AG04450 (cell line): ENCODE results near the gene BBS2. TPM values are rescaled to one million over a fixed set of nuclear protein-coding genes. Genes with fewer than 3 reads are reported as not detected.

ENCODE experiments used
- CTCF ChIA-PET: fragments of 300-600, 350-600 bp; formaldehyde crosslinking; extraction: SDS; loops from one replicate; lab custom pipeline; 2022; ENCODE audit warnings: antibody characterized with exemption, inconsistent platforms; lab: Charles Lee
- POLR2A ChIA-PET: fragments of 350-600 bp; formaldehyde crosslinking; extraction: SDS; loops from one replicate; lab custom pipeline; 2021; ENCODE audit warnings: antibody characterized with exemption, inconsistent platforms; lab: Yijun Ruan, JAX
- DNase-seq: peaks from one replicate; pipeline ENCODE4 v3.0.0-alpha.2; 2011; ENCODE audit warnings: low read depth, low spot score
- H3K27ac ChIP-seq: one replicate; pipeline ENCODE4 v1.5.1; 2012; ENCODE audit warnings: low read depth, low read length, control low read depth
- H3K27me3 ChIP-seq: one replicate; pipeline ENCODE4 v1.6.0; 2012; ENCODE audit warnings: low read length; ENCODE audit not compliant: control insufficient read depth, insufficient read depth
- H3K4me3 ChIP-seq: 2 replicates; pipeline ENCODE4 v1.5.1; 2011; ENCODE audit warnings: mild to moderate bottlenecking, low read depth, low read length, control low read depth
- H3K9me3 ChIP-seq: 2 replicates; pipeline ENCODE4 v1.5.1; 2012; ENCODE audit warnings: low read length; ENCODE audit not compliant: control insufficient read depth, insufficient read depth
- CTCF ChIP-seq: IDR thresholded peaks from 2 replicates; pipeline ENCODE4 v1.5.1; 2011; ENCODE audit warnings: low read depth, low read length, control low read depth, inconsistent platforms
- polyA minus RNA-seq: library from RNA; depleted of rRNA, polyadenylated mRNA; stranded (reverse); fragments of >200 nt; gene quantifications from 2 replicates; pipeline ENCODE4 v1.2.3, GENCODE V29; 2011; rRNA and poly(A)+ RNA removed
- polyA plus RNA-seq: library from polyadenylated mRNA; depleted of rRNA; stranded (reverse); fragments of >200 nt; gene quantifications from 2 replicates; pipeline ENCODE4 v1.2.3, GENCODE V29; 2011; rRNA removed

The BBS2 gene
- polyA plus RNA-seq: 49.7 and 53.6 TPM in 2 replicates
- 41.8 and 46.0 TPM in 2 replicates for polyA minus RNA-seq

GRCh38 chr16:56519459-56520250 lies at the start of gene BBS2:
Gene BBS2, minus strand, starts transcription at chr16:56520024. Its CDS starts 162 bp downstream, at chr16:56519862.
- POLR2A ChIA-PET: interaction anchor here (0.5 to 0.8 kb wide), 2 partner anchors 81 to 142 kb away, joined by 3 to 4 read pairs; no protein-coding TSS in a partner anchor
- Histone ChIP-seq H3K4me3 (peak within 1 kb of the TSS; percentile 91), H3K27ac (no peak within 1 kb of the TSS), H3K9me3 (no peaks in the 10 kb centered on the region; the same call in 1 of the 2 replicates), H3K27me3 (no peaks in the 10 kb centered on the region)
- no peak for TF ChIP-seq CTCF
- DNase-seq: peak; percentile 51
- CTCF ChIA-PET: interaction anchor here (0.5 to 1.5 kb wide), 3 partner anchors 81 to 182 kb away, joined by 3 to 6 read pairs (median 5); no protein-coding TSS in a partner anchor

GRCh38 chr16:56564793-56565477 lies 45.1 kb upstream of the BBS2 start, which contains the start of gene MT4:
Gene MT4, plus strand, starts transcription at chr16:56565073. Its CDS starts 56 bp downstream, at chr16:56565129.
- ChIA-PET CTCF (interaction anchor here (0.6 to 2.8 kb wide), 2 partner anchors 12 to 34 kb away, joined by 4 to 9 read pairs; no protein-coding TSS in a partner anchor), POLR2A (no interaction called here)
- no peak within 1 kb of the TSS for H3K27ac ChIP-seq
- no peak for DNase-seq
- H3K4me3 ChIP-seq: no peak within 1 kb of the TSS
- no peak for TF ChIP-seq CTCF
- peaks cover 34% of the 10 kb centered on the region for H3K27me3 ChIP-seq
- H3K9me3 ChIP-seq: no peaks in the 10 kb centered on the region

GRCh38 chr16:56561126-56561525 lies 41.3 kb upstream of the BBS2 start:
- no peak for DNase-seq
- no peak overlapping the region for H3K27ac ChIP-seq
- no peak overlapping the region for H3K4me3 ChIP-seq
- TF ChIP-seq CTCF: no peak
- CTCF ChIA-PET: interaction anchor here (1.1 kb wide), 1 partner anchor 47 kb away, joined by 5 read pairs; no protein-coding TSS in a partner anchor
- POLR2A ChIA-PET: no interaction called here
- H3K9me3 ChIP-seq: no peaks in the 10 kb centered on the region
- peaks cover 18% of the 10 kb centered on the region for H3K27me3 ChIP-seq

GRCh38 chr16:56560447-56560846 lies 40.6 kb upstream of the BBS2 start:
- no peak for DNase-seq
- Histone ChIP-seq H3K9me3 (no peaks in the 10 kb centered on the region), H3K27ac (no peak overlapping the region), H3K27me3 (peaks cover 11% of the 10 kb centered on the region), H3K4me3 (no peak overlapping the region)
- CTCF ChIA-PET: no interaction called here
- TF ChIP-seq CTCF: no peak
- POLR2A ChIA-PET: no interaction called here
